ENCODE measurements around the gene KLHL35.
A peak's percentile ranks its signal among the peaks of the same experiment; 100 is the strongest.

The KLHL35 gene

DNA sequence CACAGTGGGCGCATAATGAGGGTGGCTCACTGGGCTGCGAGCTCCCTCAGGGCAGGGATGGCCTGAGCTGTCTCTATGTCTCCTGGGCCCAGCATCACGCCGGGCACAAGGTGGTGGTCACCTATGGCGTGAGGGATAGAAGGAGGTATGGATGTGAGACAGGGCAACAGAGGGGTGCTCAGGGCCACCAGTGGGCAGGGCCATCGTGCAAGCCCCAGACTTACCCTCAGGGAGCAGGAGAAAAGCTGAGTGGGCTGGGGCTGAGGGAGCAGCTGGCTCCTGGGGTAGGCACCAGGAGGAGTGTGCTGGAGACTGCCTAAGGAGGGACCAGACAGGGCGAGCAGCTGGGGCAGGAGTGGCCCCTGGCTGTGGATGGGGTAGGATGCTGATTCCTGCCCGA, 34.3 kb upstream of the KLHL35 start:
- no peak overlapping the region for H3K27ac ChIP-seq
- TF ChIP-seq, protein P1, sequence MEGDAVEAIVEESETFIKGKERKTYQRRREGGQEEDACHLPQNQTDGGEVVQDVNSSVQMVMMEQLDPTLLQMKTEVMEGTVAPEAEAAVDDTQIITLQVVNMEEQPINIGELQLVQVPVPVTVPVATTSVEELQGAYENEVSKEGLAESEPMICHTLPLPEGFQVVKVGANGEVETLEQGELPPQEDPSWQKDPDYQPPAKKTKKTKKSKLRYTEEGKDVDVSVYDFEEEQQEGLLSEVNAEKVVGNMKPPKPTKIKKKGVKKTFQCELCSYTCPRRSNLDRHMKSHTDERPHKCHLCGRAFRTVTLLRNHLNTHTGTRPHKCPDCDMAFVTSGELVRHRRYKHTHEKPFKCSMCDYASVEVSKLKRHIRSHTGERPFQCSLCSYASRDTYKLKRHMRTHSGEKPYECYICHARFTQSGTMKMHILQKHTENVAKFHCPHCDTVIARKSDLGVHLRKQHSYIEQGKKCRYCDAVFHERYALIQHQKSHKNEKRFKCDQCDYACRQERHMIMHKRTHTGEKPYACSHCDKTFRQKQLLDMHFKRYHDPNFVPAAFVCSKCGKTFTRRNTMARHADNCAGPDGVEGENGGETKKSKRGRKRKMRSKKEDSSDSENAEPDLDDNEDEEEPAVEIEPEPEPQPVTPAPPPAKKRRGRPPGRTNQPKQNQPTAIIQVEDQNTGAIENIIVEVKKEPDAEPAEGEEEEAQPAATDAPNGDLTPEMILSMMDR (IDR thresholded peaks at IDR 0.05), result no peak
- no peak for DNase-seq (ENCODE audit: low spot score)
- H3K4me3 ChIP-seq, result no peak overlapping the region

DNA sequence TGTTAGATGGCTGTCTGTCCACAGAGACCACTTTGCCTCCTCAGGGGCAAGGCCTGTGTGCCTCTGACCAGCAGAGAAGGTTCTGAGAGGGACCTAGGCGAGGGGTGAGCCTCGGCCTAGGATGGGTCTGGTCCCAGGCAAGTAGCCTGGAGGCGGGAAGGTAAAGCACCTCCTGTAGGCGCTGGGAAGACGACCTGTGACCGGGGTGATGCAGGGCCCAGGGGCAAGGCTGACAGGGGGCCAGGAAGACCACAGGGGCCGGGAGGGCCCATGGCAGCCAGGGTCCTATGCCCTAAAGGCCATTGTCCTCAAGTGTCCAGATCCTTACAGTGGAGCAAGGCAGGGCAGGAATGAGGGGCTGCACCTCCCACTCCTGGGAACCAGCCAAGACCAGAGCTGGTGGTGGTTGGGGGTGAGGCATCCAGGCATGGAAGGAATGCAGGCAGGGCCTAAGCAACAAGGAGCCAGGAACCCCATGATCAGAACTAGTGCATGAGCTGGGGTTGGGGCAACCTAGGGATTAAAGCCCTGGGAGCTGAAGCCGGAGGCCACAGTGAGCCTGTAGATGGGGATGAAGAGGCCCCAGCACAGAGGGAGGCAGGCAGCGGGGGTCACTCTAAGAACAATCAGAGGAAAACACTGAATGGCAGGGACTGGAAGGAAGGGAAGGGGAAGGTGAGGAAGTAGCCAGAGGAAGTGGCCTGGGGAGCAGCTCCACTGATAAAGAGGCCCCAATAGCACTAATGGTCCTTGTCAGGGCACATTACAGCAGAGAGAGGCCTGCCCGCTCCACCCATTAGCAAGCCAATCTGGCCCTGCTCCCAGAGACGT, 32.9 kb upstream of the KLHL35 start:
- no peak for DNase-seq (ENCODE audit: low spot score)
- Histone ChIP-seq H3K27ac (peak overlapping the region in 1 of 2 donors; percentile 11), H3K4me3 (no peak overlapping the region)
- TF ChIP-seq, protein P1 (IDR thresholded peaks at IDR 0.05), result no peak

DNA sequence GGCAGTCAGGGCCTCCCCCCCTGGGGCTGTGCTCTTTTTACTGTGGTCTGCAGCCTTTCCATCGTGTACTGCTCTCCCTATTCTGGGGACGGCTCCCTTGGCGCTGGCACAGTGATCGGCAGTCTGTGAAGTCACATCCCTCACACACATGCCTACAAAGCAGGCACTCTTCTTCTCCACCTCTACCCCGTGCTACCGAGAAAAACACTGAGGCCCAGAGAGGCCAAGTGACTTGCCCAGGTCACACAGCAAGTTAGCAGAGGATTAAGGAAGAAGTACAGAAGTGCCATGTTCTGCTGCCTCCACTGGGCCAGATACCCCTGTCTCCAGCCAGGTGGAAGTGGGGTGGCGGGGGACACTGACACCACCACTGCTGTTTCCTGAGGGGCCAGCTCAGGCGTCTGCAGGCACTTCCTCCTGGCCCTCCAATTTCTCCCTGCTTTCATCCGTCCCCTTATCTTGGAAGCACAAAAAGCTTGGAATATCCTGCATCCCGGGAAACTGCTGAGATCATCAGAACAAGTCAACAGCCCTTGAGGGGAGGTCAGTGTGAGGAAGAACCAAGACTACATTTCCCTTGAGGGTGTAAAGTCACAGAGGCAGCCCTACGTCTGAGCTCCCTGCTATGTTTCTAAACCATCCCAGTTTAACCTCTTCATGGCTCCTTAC, 30.2 kb upstream of the KLHL35 start:
- no peak for DNase-seq (ENCODE audit: low spot score)
- H3K27ac ChIP-seq, result no peak overlapping the region
- TF ChIP-seq, protein P1 (IDR thresholded peaks at IDR 0.05), result no peak
- H3K4me3 ChIP-seq, result no peak overlapping the region

DNA sequence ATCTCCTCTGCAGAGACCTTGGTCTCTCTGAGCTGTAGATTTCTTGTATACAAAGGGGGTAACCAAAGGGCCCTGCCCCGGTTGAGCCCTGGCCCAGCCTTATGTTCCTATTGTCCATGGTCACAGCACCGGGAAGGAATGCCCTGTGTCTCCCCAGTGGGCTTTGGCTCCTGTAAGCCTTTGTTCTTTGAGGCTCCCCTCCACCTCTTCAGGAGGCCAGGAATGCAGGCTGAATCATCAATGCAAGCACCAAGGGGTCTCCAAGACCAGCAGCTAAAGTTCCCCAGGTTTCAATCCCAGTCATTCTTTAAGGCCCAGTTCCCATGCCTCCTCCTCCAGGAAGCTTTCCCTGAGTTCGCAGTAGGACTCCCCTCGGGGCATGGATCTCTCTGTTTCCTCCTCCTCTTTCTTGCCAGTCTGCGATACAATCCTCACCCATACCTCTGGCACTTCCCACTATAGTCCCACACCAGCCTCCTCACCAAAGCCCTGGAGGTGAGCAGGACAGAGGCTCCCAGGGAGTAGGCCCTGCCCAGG, 29.2 kb upstream of the KLHL35 start:
- TF ChIP-seq, protein P1 (IDR thresholded peaks at IDR 0.05), result no peak
- no peak overlapping the region for H3K4me3 ChIP-seq
- DNase-seq (ENCODE audit: low spot score), result no peak
- H3K27ac ChIP-seq, result no peak overlapping the region

DNA sequence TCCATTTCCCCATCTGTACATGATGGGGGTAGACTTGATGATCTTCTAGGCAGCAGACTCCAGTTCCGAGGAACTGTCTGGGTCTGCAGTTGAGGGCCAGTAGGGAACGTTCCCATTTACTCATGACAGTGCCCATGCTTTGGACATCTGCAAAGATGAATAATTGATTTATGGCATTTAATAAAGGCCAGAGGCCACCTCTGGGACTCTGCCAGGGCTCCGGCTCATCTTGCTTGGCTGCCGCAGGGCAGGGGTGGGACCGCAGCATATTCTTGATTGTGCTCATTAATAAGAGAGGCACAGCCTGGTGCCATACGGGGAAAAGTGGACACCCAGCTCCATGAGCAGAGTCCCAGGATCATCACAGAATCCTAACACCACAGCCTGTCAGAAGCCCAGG, 28.1 kb upstream of the KLHL35 start:
- H3K4me3 ChIP-seq, result no peak overlapping the region
- H3K27ac ChIP-seq, result no peak overlapping the region
- DNase-seq (ENCODE audit: low spot score), result no peak
- TF ChIP-seq, protein P1 (IDR thresholded peaks at IDR 0.05), result no peak

DNA sequence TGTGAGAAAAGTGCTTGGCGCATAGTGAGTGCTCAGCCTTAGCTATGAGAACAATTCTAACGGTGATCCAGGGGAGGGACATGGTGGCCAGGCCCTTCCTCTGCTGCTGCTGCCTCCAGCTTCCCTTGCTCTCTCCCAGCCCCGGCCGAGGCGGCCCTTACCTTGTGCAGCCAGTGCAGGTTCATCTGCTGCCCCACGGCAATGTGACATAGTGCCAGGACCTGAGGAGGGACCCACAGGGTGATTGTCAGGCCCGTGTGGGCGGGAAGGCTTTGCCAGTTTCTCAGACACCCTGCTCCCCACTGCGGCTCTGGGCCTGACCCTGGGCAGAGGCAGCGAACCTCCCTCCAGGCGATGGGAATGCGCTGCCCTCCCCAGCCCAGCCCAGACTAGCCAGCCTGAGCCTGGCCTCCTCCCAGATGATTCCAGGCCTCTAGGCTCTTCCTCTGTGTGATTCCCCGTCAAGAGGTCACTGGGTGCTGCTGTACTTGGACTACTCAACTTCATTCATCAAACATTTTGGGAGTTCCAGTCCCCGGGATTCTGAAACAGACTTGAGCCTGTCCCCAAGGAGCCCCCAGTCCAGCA, 23.7 kb upstream of the KLHL35 start:
- TF ChIP-seq, protein P1 (IDR thresholded peaks at IDR 0.05), result no peak
- Histone ChIP-seq H3K4me3 (no peak overlapping the region), H3K27ac (no peak overlapping the region)
- DNase-seq (ENCODE audit: low spot score), result no peak

Data from coronary artery (tissue), 2 donors.